HepG2 (cell line): ENCODE results near the gene TOPBP1. TPM values are rescaled to one million over a fixed set of nuclear protein-coding genes. Genes with fewer than 3 reads are reported as not detected.

Experiments
- AHR ChIP-seq: IDR thresholded peaks from 2 replicates; pipeline ENCODE4 v1.6.1; 2018; ENCODE audit warnings: missing genetic modification reagents, missing compliant biosample characterization
- BHLHE40 ChIP-seq: IDR thresholded peaks from 2 replicates; pipeline ENCODE4 v1.6.1; 2011; ENCODE audit warnings: low read length, improper control_type of control experiment
- CBX2 ChIP-seq, 2 experiments: fragments of 200-600 bp in 1 of 2; sonication (generic); formaldehyde crosslinking in 1 of 2; IDR thresholded peaks; 2 replicates each; pipeline versions ENCODE4 v1.7.0 to v1.8.1; 2018 to 2022; ENCODE audit warnings: low read depth in 2 of 2, low read length in 1 of 2, mild to moderate bottlenecking in 1 of 2, missing genetic modification reagents in 1 of 2
- FOXA3 ChIP-seq: IDR thresholded peaks from 2 replicates; pipeline ENCODE4 v1.6.1; 2016; ENCODE audit warnings: missing genetic modification reagents, missing compliant biosample characterization
- HMG20B ChIP-seq: conservative IDR thresholded peaks from 2 replicates; pipeline ENCODE4 v1.6.1; 2016; ENCODE audit warnings: missing genetic modification reagents, missing compliant biosample characterization
- HNF4A ChIP-seq: sonication (generic); formaldehyde crosslinking; IDR thresholded peaks from 2 replicates; pipeline ENCODE4 v1.4.0; 2020; ENCODE audit warnings: missing genetic modification reagents
- HNF4G ChIP-seq, 2 experiments: sonication (generic) in 1 of 2; formaldehyde crosslinking in 1 of 2; IDR thresholded peaks; 2 replicates each; pipeline versions ENCODE4 v1.4.0 to v1.6.1; 2011 to 2020; ENCODE audit warnings: borderline replicate concordance in 2 of 2, low read depth in 2 of 2, mild to moderate bottlenecking in 2 of 2, low read length in 1 of 2, missing genetic modification reagents in 1 of 2, moderate library complexity in 1 of 2
- HOXA3 ChIP-seq: sonication (generic); formaldehyde crosslinking; IDR thresholded peaks from 2 replicates; pipeline ENCODE4 v1.5.0; 2020; ENCODE audit warnings: missing genetic modification reagents
- KLF6 ChIP-seq: IDR thresholded peaks from 2 replicates; pipeline ENCODE4 v1.8.0; 2016; ENCODE audit warnings: missing biosample characterization, missing genetic modification reagents
- NCOR1 ChIP-seq: fragments of 200-600 bp; sonication (generic); IDR thresholded peaks from 2 replicates; pipeline ENCODE4 v1.7.0; 2017; ENCODE audit warnings: antibody characterized with exemption, low read length, borderline replicate concordance
- NFE2L2 ChIP-seq: fragments of 150-350 bp; IDR thresholded peaks from 2 replicates; pipeline ENCODE4 v1.6.1; 2014; ENCODE audit warnings: low read length
- PHF21A ChIP-seq: sonication (generic); formaldehyde crosslinking; IDR thresholded peaks from 2 replicates; pipeline ENCODE4 v1.5.0; 2020; ENCODE audit warnings: mild to moderate bottlenecking, missing genetic modification reagents
- RXRB ChIP-seq: IDR thresholded peaks from 2 replicates; pipeline ENCODE4 v1.6.1; 2016; ENCODE audit warnings: borderline replicate concordance, missing genetic modification reagents, missing compliant biosample characterization
- SP2 ChIP-seq: sonication (generic); formaldehyde crosslinking; IDR thresholded peaks from 2 replicates; pipeline ENCODE4 v1.5.1; 2020; ENCODE audit warnings: mild to moderate bottlenecking, missing genetic modification reagents
- TEAD3 ChIP-seq: optimal IDR thresholded peaks from 2 replicates; pipeline ENCODE3; 2016; ENCODE audit warnings: borderline replicate concordance
- ZBTB7A ChIP-seq: sonication (generic); formaldehyde crosslinking; IDR thresholded peaks from 2 replicates; pipeline ENCODE4 v1.8.0; 2022; ENCODE audit warnings: mild to moderate bottlenecking, missing genetic modification reagents
- ZNF260 ChIP-seq: sonication (generic); formaldehyde crosslinking; IDR thresholded peaks from 2 replicates; pipeline ENCODE4 v1.4.0; 2020; ENCODE audit warnings: missing genetic modification reagents, low read depth, mild to moderate bottlenecking, borderline replicate concordance
- ZNF280D ChIP-seq: sonication (generic); formaldehyde crosslinking; IDR thresholded peaks from 2 replicates; pipeline ENCODE4 v1.5.1; 2020; ENCODE audit warnings: mild to moderate bottlenecking, missing genetic modification reagents
- ZNF331 ChIP-seq: sonication (generic); formaldehyde crosslinking; IDR thresholded peaks from 2 replicates; pipeline ENCODE4 v1.4.0; 2020; ENCODE audit warnings: missing genetic modification reagents
- polyA plus RNA-seq, 8 experiments: library from polyadenylated mRNA; depleted of rRNA in 3 of 8; stranded (reverse) in 7 of 8; unstranded in 1 of 8; fragments of >200 nt; fragmentation: Illumina TruSeq in 4 of 8; extraction: Trizol in 4 of 8; gene quantifications; 2 replicates each; pipeline versions ENCODE4 v1.2.1 to v1.2.3, GENCODE V29; 2011 to 2016; ENCODE audit warnings: low read depth in 4 of 8, missing spikeins in 1 of 8, mixed read lengths in 1 of 8; ENCODE audit not compliant: insufficient read depth in 1 of 8
- total RNA-seq, 5 experiments: library from RNA; depleted of rRNA; stranded (reverse); fragments of >200 nt; fragmentation: Illumina TruSeq; extraction: Trizol; gene quantifications; 2 replicates each; pipeline ENCODE4 v1.2.3, GENCODE V29; 2016; ENCODE audit warnings: low read depth in 1 of 5
- TF ChIP-seq, protein P1 (sequence below): sonication (generic); formaldehyde crosslinking; IDR thresholded peaks from 2 replicates; pipeline ENCODE4 v1.8.1; 2023; ENCODE audit warnings: mild to moderate bottlenecking, inconsistent platforms, moderate library complexity, missing genetic modification reagents, borderline replicate concordance
- TF ChIP-seq, protein P2 (sequence below): IDR thresholded peaks from 2 replicates; pipeline ENCODE4 v1.6.1; 2016; ENCODE audit warnings: mild to moderate bottlenecking

TOPBP1 gene
- total and polyA plus RNA-seq, 2 of the 13 experiments (the other 11 are each of a cell fraction or from before 2014, with no cell fraction given): 24.3 to 42.9 TPM

DNA sequence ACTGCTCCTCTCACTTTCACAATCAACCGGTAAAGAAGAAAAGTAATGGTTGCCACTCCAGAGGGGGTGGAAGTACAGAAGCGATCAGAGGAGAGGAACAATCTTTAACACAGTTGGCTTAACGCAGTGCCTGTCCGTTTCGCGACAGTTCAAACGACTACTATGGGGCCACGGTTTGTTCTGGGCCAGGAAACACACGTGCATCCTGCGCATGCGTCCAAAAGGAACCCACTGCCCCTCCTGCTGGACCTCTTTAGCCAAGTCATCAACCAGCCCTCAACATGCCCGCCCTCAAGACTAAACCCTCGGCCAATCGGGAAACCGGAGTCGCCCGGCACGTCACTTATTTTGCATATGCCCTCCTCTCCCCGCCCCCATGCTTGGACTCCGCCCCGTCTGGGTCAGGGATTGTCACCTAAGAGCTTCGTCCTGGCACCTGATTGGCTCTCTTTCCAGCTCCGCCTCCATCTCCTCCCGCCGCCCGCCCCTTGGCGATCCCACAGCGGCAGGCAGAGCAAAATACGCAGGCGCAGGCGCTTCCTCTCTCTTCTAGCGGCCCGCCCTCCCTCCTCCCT lies 88.6 kb downstream of the TOPBP1 start (continued):
- TF ChIP-seq KLF6 (CRISPR knock-in tag): 0 out of 2 replicates have a peak, but pooled peaks have one; percentile 9
- no peak for TF ChIP-seq HMG20B (CRISPR knock-in tag)
- peak; percentile 18; the same call in 1 of the 2 replicates for TF ChIP-seq NCOR1
- TF ChIP-seq ZNF260: no peak
- no peak for TF ChIP-seq AHR (CRISPR knock-in tag)
- 0 out of 2 replicates have a peak, but pooled peaks have one; percentile 7 for TF ChIP-seq RXRB (CRISPR knock-in tag)
- TF ChIP-seq BHLHE40: peak; percentile 96
- no peak for TF ChIP-seq HNF4A (CRISPR knock-in tag)
- TF ChIP-seq ZNF280D (CRISPR knock-in tag): peak; percentile 50; the same call in 1 of the 2 replicates
- no peak for TF ChIP-seq ZBTB7A (CRISPR knock-in tag)
- TF ChIP-seq, protein P1, sequence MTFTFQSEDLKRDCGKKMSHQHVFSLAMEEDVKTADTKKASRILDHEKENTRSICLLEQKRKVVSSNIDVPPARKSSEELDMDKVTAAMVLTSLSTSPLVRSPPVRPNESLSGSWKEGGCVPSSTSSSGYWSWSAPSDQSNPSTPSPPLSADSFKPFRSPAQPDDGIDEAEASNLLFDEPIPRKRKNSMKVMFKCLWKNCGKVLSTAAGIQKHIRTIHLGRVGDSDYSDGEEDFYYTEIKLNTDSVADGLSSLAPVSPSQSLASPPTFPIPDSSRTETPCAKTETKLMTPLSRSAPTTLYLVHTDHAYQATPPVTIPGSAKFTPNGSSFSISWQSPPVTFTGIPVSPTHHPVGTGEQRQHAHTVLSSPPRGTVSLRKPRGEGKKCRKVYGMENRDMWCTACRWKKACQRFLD: no peak
- peak; percentile 30; the same call in 1 of the 2 replicates for TF ChIP-seq FOXA3 (CRISPR knock-in tag)
- TF ChIP-seq, protein P2, sequence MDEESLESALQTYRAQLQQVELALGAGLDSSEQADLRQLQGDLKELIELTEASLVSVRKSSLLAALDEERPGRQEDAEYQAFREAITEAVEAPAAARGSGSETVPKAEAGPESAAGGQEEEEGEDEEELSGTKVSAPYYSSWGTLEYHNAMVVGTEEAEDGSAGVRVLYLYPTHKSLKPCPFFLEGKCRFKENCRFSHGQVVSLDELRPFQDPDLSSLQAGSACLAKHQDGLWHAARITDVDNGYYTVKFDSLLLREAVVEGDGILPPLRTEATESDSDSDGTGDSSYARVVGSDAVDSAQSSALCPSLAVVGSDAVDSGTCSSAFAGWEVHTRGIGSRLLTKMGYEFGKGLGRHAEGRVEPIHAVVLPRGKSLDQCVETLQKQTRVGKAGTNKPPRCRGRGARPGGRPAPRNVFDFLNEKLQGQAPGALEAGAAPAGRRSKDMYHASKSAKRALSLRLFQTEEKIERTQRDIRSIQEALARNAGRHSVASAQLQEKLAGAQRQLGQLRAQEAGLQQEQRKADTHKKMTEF: peak; percentile 57; the same call in 1 of the 2 replicates
- TF ChIP-seq NFE2L2: peak; percentile 45; the same call in 1 of the 2 replicates
- no peak for TF ChIP-seq TEAD3 (CRISPR knock-in tag)
- TF ChIP-seq SP2 (CRISPR knock-in tag): peak; percentile 66
- TF ChIP-seq HNF4G (IDR thresholded peaks at IDR 0.05; ENCODE audit: borderline replicate concordance, low read depth, low read length): no peak
- TF ChIP-seq HNF4G (CRISPR knock-in tag; IDR thresholded peaks at IDR 0.05; ENCODE audit: borderline replicate concordance, low read depth): no peak
- no peak for TF ChIP-seq PHF21A (CRISPR knock-in tag)
- TF ChIP-seq CBX2 (IDR thresholded peaks at IDR 0.05; ENCODE audit: low read depth, low read length): no peak
- TF ChIP-seq CBX2 (CRISPR knock-in tag; IDR thresholded peaks at IDR 0.05; ENCODE audit: low read depth): no peak
- TF ChIP-seq HOXA3 (CRISPR knock-in tag): peak; percentile 17; the same call in 1 of the 2 replicates
- peak; percentile 68 for TF ChIP-seq ZNF331
